ENCODE data around the gene TOR1AIP2.
"Not testable (repeated sequence)": the region's sequence is repeated elsewhere in the genome, so short reads cannot be mapped to it uniquely, and the experiment has no call there.

The TOR1AIP2 gene

DNA sequence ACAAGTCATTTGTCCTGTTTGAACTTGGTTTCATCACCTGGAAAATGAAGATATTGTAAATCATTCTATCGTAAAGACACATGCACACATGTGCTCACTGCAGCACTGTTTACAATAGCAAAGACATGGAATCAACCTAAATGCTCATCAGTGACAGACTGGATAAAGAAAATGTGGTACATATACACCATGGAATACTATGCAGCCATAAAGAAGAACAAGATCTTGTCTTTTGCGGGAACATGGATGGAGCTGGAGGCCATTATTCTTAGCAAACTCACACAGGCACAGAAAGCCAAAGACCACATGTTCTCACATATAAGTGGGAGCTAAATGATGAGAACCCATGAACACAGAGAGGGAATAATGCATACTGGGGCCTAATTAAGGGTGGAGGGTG lies 73.2 kb downstream of the TOR1AIP2 start:
- not testable (repeated sequence) for DNase-seq

- DNase-seq = no peak
Observed at GRCh38 chr1:179803918-179804317, 73.7 kb downstream of the TOR1AIP2 start.

DNA sequence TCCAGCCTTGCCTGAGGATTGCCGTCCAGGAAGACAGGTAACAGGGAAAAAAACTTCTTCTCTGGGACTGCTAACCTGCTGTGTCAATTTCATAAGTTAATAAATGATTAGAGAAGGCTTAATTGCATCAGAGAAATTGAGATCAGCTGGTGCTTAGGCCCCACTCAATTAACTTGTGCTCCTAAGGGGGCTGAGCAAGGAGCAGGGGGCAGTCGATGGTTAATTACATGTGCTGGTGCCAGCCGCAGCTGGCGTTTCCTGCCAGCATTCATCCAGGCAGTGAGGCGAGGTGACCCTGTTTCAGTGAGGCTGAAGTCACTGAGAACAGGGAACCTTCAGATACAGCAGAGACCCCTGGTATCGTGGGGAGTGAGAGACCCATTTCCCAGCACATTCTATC lies 74.5 kb downstream of the TOR1AIP2 start:
- DNase-seq = no peak

DNA sequence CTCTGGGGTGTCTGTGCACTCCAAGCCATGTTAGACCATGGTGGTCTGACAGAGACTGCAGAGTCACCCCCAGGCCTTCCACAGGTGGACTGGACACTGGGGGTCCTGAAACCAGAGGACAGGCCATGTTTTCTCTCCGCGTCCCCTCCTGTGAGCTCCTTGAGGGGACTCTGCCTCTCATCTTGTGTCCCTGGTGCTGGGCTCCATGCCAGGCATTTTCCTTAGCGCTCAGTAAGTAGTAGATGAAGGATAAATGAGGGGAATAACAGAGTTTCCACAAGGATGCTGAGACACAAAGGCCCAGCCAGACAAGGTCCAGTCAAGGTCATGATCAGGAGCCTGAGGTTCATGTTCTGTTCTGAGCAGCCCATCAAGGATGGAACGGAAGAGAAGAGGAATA lies 77.1 kb downstream of the TOR1AIP2 start:
- no peak for DNase-seq

GRCh38 chr1:179798864-179799516 lies 78.6 kb downstream of the TOR1AIP2 start:
- DNase-seq = no peak

- DNase-seq = no peak
Observed at GRCh38 chr1:179798213-179798863, 79.3 kb downstream of the TOR1AIP2 start.

- DNase-seq = no peak
Observed at GRCh38 chr1:179794669-179795068, 82.9 kb downstream of the TOR1AIP2 start.

GRCh38 chr1:179794146-179794545 lies 83.5 kb downstream of the TOR1AIP2 start:
- no peak for DNase-seq

GRCh38 chr1:179793281-179793680 lies 84.3 kb downstream of the TOR1AIP2 start:
- no peak for DNase-seq
